Measurements from ENCODE around the gene GPR42.
"Not testable (repeated sequence)": the region's sequence is repeated elsewhere in the genome, so short reads cannot be mapped to it uniquely, and the experiment has no call there.

The GPR42 gene

GRCh38 chr19:35363001-35363590, 7.8 kb upstream of the GPR42 start:
- DNase-seq (ENCODE audit: low read depth in 2 of 2): no peak

GRCh38 chr19:35363711-35364425, 7.0 kb upstream of the GPR42 start:
- DNase-seq (ENCODE audit: low read depth in 2 of 2): no peak

- no peak for DNase-seq (ENCODE audit: low read depth in 2 of 2)
Measured at GRCh38 chr19:35365303-35365702, 5.6 kb upstream of the GPR42 start.

GRCh38 chr19:35368378-35368777, 2.5 kb upstream of the GPR42 start:
- no peak for DNase-seq (ENCODE audit: low read depth in 2 of 2)

GRCh38 chr19:35369522-35369921, 1.3 kb upstream of the GPR42 start:
- DNase-seq (ENCODE audit: low read depth in 2 of 2): no peak

GRCh38 chr19:35373492-35373891, 2.6 kb downstream of the GPR42 start:
- no peak for DNase-seq (ENCODE audit: low read depth in 2 of 2)

- DNase-seq (ENCODE audit: low read depth in 2 of 2): not testable (repeated sequence)
Measured at GRCh38 chr19:35374031-35374430, 3.2 kb downstream of the GPR42 start.

GRCh38 chr19:35375505-35376307, 4.8 kb downstream of the GPR42 start:
- no peak for DNase-seq (ENCODE audit: low read depth in 2 of 2)

- DNase-seq (ENCODE audit: low read depth in 2 of 2): no peak
Measured at GRCh38 chr19:35377656-35378055, 6.8 kb downstream of the GPR42 start.

- no peak for DNase-seq (ENCODE audit: low read depth in 2 of 2)
Measured at GRCh38 chr19:35378356-35378755, 7.5 kb downstream of the GPR42 start.

GRCh38 chr19:35379545-35379944, 8.7 kb downstream of the GPR42 start:
- not testable (repeated sequence) for DNase-seq (ENCODE audit: low read depth in 2 of 2)

GRCh38 chr19:35379992-35380391, 9.1 kb downstream of the GPR42 start:
- no peak for DNase-seq (ENCODE audit: low read depth in 2 of 2)

GRCh38 chr19:35380450-35381124, 9.7 kb downstream of the GPR42 start:
- DNase-seq (ENCODE audit: low read depth in 2 of 2): no peak

- DNase-seq (ENCODE audit: low read depth in 2 of 2): no peak
Measured at GRCh38 chr19:35381318-35381717, 10.4 kb downstream of the GPR42 start.

GRCh38 chr19:35381926-35382325, 11.1 kb downstream of the GPR42 start:
- DNase-seq (ENCODE audit: low read depth in 2 of 2): no peak

- DNase-seq (ENCODE audit: low read depth in 2 of 2): no peak
Measured at GRCh38 chr19:35383536-35383935, 12.7 kb downstream of the GPR42 start.

GRCh38 chr19:35388277-35389054, 17.6 kb downstream of the GPR42 start:
- no peak for DNase-seq (ENCODE audit: low read depth in 2 of 2)

- no peak for DNase-seq (ENCODE audit: low read depth in 2 of 2)
Measured at GRCh38 chr19:35389192-35389861, 18.5 kb downstream of the GPR42 start.

GRCh38 chr19:35392742-35393715, 22.2 kb downstream of the GPR42 start:
- no peak for DNase-seq (ENCODE audit: low read depth in 2 of 2)
